Fibroblast of gingiva (primary cell): ENCODE data around the gene TSC1.
A peak's percentile ranks its signal among the peaks of the same experiment; 100 is the strongest.

Source experiments
- DNase-seq: peaks from one replicate; pipeline ENCODE4 v3.0.0-alpha.2; 2011; ENCODE audit warnings: low read depth

Gene TSC1

GRCh38 chr9:132937463-132937901 lies 6.9 kb downstream of the TSC1 start:
- DNase-seq, result no peak

GRCh38 chr9:132935026-132935425 lies 9.4 kb downstream of the TSC1 start:
- no peak for DNase-seq

DNA sequence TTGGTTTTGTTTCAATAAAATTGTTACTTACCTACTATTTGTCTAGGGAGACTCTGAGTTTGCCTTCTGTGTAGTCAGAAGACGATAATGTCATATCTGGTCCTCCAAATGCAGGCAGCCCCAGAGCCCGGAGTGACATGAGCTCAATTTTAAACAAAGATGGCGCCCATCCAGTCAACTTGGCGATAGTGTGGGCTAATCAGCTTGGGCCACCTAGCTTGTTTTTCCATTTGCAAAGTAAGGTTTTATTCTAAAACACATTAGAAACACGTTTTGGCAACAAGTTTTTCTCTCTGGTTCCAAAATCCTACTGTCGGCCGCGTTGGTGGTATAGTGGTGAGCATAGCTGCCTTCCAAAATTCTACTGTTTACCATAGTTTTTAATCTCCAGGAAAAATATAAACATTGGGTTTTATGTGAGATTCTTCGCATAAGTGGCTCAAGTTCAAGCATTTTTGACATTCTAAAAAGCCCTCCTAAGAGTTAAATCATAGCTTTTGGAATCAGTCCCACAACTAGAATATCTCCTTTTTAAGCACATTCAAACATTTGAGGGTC lies 13.2 kb downstream of the TSC1 start:
- DNase-seq, result no peak

DNA sequence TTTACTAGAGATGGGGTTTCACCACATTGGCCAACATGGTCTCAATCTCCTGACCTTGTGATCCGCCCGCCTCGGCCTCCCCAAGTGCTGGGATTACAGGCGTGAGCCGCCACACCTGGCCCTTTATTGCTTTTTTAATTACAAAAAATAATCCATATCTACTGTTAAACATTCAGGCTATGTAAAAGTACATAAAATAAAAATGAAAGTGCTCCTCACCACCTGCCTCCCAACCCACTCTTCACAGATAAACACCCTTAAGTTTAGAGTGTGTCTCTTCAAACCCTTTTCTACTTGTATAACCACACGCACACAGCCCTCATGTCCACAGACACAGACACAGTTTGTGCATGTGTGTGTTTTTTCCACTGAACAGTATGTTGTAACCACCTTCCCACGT lies 16.7 kb downstream of the TSC1 start:
- no peak for DNase-seq

- DNase-seq, result no peak
Measured at GRCh38 chr9:132923346-132923902, 21.0 kb downstream of the TSC1 start.

GRCh38 chr9:132919614-132920268 lies 24.7 kb downstream of the TSC1 start:
- no peak for DNase-seq

DNA sequence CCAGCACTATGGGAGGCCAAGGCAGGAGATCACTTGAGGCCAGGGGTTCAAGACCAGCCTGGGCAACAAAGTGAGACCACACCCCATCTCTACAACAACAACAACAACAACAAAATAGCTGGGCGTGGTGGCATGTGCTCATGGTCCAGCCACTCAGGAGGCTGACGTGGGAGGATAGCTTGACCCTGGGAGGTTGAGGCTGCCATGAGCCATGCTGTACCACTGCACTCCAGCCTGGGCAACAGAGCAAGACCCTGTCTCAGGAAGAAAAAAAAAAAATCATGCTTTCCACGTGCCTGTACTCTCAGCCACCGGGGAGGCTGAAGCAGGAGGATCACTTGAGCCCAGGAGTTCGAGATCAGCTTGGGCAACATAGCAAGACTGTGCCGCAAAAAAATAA lies 29.5 kb downstream of the TSC1 start:
- DNase-seq, result no peak

- no peak for DNase-seq
Measured at GRCh38 chr9:132912131-132912530, 32.3 kb downstream of the TSC1 start.

DNA sequence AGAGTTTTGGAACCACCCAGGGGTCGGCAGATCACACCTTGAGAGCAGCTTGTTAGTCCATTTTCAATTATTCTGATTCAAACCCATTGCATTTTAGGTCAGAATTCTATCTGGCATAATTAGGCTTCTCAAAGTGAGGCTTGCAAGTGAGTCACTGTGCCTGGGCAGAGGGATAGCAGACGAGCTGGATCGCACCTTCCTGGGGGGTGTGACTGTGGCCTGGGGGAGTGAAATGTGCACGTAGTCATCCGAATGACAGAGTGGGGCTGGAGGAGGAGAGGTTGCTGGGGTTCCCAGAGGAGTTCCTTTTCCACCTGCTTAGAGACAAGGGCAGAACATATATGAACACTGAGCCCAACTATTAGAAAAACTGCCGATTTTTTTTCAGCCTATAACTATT lies 34.0 kb downstream of the TSC1 start:
- no peak for DNase-seq

GRCh38 chr9:132909311-132909710 lies 35.1 kb downstream of the TSC1 start:
- no peak for DNase-seq

GRCh38 chr9:132908635-132909034 lies 35.8 kb downstream of the TSC1 start:
- DNase-seq, result no peak

DNA sequence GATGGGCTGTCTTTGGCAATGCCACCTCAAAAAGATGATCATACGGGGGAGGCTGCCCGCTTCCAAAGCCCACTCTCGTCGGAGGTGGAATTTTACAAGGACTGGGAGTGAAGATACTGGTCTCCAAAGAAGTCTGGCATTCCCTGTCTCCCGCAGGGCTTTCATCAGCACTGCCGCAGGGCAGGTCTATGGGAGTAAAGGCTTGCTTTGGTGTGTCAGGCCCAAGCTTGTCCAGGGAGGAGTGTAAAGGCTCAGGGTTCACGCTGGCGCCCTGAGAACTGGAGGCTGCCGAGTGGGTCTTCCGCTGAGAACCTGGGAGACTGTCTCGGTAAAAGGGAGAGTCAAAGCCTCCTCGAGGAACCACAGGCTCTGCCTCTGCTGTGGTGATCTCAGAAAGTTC lies 38.7 kb downstream of the TSC1 start:
- no peak for DNase-seq

- DNase-seq, result no peak
Measured at GRCh38 chr9:132903574-132904492, 40.6 kb downstream of the TSC1 start.

DNA sequence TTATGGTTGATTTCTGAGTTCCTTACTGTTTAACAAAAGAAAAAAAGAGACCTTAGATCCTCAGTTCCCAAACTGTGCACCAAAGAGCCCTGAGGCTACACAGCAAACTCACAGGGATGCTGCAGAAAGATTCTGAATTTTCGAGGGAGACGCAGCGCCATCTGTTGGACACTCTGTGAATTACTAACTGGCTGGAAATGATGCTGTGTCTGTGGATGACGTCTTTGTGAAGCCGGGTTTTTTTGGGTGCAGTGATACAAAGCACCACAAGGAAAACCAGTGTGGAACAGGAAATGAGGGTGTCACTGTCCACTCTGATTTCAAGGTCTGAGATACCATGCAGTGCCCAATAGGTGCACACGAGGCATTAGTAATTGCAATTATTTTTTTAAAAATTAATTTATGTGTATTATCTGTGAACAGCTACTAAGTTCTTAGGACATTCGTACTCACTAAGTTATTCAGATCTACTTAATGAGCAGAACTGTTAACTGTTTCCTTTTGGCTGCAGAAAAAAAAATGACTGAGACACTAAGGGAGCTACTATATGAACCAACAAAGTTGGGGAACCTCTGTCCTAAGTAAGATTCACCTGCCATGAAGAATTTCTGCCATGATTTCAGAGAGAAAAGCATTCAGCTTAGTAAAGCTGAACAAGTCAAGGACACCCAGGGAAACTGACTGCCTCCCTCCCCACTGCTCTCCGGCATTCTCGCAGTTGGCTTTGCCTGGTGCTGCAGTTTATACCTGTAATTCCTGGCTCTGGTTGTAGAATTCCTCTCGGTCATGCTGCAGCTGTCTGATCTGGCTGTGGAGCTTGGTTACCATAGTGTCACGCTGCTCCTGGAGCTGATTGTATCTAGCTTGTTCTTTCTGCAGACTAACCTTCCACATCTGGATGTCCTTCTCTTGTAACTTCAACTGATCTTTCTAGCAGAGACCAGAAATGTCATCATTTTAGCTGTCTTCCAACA lies 42.3 kb downstream of the TSC1 start:
- peak; percentile 72 for DNase-seq

DNA sequence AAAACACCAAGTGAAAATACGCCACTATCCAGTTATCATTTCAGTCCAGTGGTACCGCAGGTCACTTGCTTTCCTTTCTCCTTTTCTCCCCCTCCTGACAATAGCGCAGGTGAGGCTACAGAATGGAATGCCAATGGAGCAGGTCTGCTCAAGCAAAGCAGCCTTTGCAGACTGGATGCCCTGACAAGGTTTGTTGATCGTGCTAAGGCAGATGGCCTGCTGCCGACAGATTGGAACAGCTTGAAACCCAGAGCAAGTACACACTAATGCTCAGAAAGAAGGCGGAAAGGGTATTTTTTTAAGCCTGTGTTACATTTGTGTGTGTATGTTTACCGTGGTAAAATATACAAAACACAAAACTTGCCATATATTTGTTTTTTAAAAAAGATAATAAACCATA lies 46.4 kb downstream of the TSC1 start:
- no peak for DNase-seq

- DNase-seq, result no peak
Measured at GRCh38 chr9:132896906-132897305, 47.5 kb downstream of the TSC1 start.

DNA sequence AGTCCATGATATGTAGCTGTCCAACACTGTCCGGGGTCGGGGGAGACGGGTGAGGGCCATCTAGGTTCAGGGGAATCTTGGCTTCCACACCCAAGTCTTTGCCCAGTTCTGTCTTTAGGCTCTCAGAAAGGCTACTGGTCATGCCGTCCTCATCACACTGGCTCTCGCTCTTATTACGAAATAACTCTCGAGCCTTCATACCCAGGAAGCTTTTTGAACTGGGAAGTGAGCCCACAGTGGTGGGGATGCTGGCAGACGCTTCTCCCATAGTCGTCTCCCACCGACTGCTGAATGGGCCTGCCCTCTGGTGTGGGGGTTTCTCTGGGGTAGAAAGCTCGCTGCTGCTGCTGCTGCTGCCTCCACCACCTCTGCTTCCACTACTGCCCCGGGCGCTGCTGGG lies 48.2 kb downstream of the TSC1 start:
- no peak for DNase-seq

- no peak for DNase-seq
Measured at GRCh38 chr9:132894862-132895835, 49.3 kb downstream of the TSC1 start.

DNA sequence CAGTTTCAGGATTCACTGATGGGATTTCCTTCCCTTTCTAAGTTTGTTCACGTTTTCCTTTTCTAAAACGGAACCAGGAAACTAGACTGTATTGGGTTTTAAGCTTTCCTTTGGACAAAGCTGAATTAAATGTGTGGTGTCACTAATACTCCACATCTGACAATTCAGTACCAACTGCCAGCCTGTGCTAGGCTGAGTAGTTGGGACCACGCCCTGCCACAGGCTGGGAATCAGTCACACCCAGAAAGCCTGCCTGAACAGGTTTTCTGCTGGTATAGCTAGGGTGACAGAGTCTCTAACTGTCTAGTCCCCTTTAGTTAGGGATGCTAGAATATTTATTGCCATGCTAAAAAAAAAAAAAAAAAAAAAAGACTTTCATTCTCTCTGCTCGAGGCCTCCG lies 50.1 kb downstream of the TSC1 start:
- DNase-seq, result no peak

- no peak for DNase-seq
Measured at GRCh38 chr9:132892400-132892799, 52.0 kb downstream of the TSC1 start.
